ENCODE measurements around the gene FAM43B.

GRCh38 chr1:20578062-20578461, 25.7 kb downstream of the FAM43B start:
- no peak for TF ChIP-seq REST (IDR thresholded peaks at IDR 0.05; ENCODE audit: low read depth)
- TF ChIP-seq TEAD4 (IDR thresholded peaks at IDR 0.05) = no peak
